Activated T-cell treated with anti-CD3 and anti-CD28 coated beads for 24 hours (primary cell): Measurements from ENCODE around the gene PRKCH.

ENCODE experiments used
- DNase-seq: peaks from one replicate; pipeline ENCODE4 v3.0.0-alpha.2; 2020; ENCODE audit warnings: low read depth

The PRKCH gene

DNA sequence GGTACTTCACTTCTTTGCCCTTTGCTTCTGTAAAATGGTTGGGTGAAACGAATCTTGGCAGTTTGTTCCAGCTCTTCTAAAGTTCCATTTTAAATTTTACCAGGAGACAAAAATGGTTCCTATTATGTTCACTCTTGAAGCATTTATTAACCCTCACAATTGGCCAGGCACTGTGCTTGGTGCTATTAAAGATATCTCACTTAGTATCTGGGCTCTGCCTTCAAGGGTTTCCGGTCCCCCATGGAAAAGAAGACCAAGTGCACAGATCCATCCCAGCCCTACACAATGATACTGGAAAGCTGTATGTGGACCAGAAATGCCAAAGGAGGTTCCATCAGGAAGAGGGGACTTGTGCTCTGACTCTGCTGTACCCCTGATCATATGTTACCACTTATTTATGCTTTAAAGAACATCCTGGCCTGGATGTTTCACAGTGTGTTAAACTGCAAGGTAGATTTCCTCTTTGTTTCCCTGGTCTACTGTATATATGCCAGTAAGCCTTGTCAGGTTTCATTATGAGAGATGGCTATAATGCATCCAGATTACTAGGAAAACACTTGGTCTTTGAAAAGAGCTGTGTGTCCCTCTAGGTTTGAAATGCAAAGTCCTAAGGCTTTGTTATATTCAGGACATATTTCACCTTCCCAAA is 154.8 kb downstream of the PRKCH start:
- no peak for DNase-seq

GRCh38 chr14:61476754-61477410 is 155.5 kb downstream of the PRKCH start:
- DNase-seq: peak; percentile 53

GRCh38 chr14:61477712-61478462 is 156.5 kb downstream of the PRKCH start:
- no peak for DNase-seq

DNA sequence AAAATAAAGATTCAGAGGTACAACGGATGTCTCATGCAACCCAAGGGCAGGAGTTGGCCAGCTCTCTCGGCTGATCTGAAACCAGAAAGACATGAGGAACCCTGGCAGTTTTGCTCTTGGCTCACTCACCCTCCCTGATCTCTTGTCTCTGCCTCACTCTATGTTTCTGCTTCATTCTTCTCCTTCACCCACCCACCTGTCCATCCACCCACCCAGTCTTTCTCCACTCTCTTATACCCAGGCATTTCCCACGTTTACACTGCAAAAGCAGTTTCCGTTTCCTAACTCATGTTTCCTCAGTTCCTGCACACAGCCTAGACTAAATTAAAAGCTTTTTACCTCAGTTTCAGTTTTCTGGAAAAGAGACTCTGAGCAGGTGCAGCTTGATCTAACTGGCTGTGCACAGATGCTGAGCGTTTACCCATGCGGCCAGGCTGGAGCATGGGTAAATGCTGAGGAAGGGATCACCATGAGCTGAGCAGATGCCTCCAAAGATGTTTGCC is 157.6 kb downstream of the PRKCH start:
- no peak for DNase-seq

GRCh38 chr14:61479746-61480502 is 158.5 kb downstream of the PRKCH start:
- no peak for DNase-seq

- DNase-seq: no peak
Measured at GRCh38 chr14:61480704-61481285, 159.4 kb downstream of the PRKCH start.

DNA sequence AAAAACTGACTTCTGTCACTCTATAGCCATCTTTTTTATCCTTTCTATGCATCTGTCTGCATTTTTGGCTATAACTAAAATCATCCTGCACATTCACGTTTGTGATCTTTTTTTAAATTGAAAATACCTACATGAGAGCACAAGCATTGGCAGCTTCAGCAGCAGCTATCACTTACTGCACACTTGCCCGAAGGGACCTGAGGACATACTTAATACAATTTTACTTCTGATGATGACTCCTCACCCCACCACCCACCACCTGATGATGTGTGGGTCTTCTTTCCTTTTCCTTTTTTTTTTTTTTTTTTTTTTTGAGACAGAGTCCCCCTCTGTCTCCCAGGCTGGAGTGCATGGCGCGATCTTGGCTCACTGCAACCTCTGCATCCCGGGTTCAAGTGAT is 160.3 kb downstream of the PRKCH start:
- DNase-seq: no peak

DNA sequence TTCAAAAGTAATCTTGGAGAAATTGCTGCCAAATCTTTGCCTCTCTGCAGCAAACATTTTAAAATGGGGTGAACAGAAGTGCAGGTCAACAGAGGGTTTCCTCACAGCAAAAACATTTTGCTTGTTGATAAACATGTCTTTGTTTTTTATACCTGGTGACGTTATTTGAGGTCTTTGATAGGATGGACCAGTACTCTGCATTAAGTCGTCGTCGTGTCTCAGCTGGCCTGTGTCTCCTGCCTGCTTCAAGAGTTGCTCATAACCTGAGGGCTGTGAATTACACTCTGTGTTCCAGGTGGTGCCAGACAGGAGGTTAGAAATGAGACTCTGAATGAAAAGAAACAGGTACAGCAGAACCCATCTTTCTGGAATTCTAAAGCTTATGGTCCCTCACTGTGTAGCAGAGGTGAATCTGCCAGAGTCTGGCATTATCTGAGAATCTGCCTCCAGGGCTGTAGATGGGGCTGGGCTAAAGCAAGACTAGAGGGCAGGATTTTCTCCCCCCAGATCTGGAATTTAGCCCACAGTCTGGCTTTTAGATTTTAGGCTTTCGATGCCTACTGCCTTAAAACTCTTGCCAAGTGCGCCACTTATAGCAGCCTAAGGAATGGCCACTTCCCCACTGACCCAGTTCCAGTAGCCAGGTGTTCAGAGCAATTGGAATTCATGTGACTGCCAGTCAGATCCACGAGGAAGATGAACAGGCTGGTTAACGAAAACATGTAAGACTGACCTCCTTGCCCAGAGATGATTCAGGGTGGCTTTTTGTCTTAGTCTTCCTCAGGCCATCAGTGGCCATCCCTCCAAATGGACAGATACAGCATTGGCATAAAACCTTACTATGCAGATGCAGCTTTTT is 161.2 kb downstream of the PRKCH start:
- DNase-seq: no peak

DNA sequence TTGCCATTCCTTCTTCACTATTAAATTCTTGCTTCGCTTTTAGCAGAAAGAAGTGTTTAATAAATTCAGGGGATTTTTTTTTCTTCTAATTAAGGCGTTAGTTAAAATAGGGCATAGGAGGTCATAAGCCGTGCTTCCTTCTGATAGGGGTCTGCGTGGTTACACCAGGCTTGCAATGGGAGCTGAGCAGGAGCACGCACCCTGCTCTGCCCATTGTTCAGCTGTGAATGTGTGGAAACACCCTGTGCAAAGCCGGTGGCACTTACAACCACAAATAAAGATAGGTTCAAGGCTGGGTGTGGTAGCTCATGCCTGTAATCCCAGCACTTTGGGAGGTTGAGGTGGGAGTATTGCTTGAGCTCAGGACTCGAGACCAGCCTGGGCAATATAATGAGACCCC is 162.1 kb downstream of the PRKCH start:
- no peak for DNase-seq

DNA sequence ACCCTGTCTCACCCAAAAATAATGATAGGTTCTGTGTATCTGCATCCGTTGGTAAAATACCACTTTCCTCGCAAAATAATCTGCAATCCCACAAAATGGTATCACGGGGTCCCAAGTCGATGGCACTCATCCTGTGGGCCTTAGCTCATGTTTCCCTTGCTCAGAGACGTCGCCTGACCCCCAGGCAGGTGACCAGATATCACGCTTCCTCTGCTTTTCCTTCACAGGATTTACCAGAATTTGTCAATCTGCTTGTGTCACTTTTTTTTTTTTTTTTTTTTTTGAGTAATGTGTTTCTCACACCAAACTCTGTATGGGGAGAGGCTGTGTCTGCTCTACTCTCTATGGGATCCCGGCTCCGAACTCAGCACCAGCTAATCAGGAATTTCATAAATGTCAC is 162.7 kb downstream of the PRKCH start:
- no peak for DNase-seq

DNA sequence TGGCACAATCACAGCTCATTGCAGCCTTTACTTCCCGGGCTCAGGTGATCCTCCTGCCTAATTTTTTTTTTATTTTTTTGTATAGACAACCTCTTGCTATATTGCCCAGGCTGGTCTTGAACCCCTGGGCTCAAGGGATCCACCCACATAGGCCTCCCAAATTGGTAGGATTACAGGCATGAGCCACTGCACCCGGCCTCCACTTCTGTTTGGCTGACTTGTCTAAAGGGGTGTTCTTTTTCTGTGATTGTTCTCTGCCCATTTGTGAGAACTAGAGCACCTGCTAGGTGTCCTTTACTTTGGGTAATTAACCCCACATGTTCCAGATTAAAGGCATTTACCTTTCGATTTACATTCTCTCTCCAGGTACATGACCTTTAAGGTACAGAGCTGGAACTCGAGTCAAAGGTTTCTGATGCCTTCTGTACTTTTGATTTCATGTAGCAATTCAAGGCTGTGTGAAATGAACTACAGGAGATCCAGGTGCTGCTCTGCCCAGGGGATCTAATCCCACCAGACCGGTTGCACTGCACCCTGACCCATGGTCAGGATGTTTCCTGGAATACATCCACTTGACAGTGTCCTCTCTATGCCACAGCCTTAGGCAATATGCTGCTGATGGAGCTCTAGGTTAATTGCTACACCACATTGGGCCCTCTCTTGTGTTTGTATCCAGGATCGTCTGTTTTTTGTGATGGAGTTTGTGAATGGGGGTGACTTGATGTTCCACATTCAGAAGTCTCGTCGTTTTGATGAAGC is 163.6 kb downstream of the PRKCH start:
- DNase-seq: no peak

DNA sequence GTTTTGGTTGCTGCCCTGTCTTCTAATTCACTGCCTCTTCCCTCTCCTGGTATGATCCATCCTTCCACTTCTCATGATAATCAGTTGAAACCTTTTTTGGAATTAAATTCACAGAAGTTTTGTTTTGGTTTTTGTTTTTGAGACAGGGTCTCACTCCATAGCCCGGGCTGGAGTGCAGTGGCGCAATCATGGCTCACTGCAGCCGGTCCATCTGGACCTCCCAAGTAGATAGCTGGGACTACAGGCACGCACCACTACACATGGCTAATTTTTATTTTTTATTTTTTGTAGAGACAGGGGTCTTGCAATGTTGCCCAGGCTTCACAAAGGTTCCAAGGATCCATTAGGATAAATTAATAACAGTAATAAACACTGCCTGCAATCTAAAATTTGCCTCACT is 164.3 kb downstream of the PRKCH start:
- no peak for DNase-seq

DNA sequence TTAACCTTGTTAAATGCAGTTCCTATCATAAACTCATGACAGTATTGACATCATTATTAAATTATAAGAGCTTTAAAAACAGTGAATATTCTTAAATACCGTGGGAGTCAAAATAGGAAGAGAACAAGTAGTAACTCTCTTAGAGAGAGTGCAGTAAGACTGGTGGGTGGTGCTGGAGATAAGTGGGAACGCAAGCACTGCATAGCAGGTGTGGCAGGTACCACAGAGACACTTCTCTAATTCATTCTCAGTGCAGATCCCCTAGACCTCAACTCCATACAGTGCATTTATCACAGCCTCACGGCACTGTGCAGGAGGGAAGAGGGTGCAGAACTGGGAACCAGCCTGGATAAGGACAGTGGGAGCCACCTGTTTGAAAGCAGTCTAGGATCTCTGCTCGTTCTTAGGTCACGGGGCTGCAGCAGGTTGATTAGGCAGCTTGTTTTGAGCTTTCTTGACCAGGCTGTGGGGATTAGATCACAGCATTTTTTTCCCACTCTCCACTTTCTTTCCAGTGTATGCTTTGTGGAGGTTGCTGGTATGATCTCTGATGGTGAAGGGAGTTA is 165.6 kb downstream of the PRKCH start:
- no peak for DNase-seq

GRCh38 chr14:61488417-61489401 is 167.3 kb downstream of the PRKCH start:
- DNase-seq: no peak

- DNase-seq: no peak
Measured at GRCh38 chr14:61489512-61489911, 168.1 kb downstream of the PRKCH start.

- DNase-seq: no peak
Measured at GRCh38 chr14:61489932-61490331, 168.6 kb downstream of the PRKCH start.

- DNase-seq: no peak
Measured at GRCh38 chr14:61491224-61491623, 169.8 kb downstream of the PRKCH start.

- no peak for DNase-seq
Measured at GRCh38 chr14:61491876-61492434, 170.6 kb downstream of the PRKCH start.
